Stomach smooth muscle (tissue), 2 donors: ENCODE data around the gene SLC9A2.

Source experiments
- H3K27ac ChIP-seq: one replicate; pipeline ENCODE4 v1.7.0; 2013; ENCODE audit warnings: mild to moderate bottlenecking, low read length, inconsistent platforms
- H3K27me3 ChIP-seq, 2 donors: one replicate each; pipeline ENCODE4 v1.7.0; 2013; ENCODE audit warnings: low read length in 2 of 2; ENCODE audit not compliant: insufficient read depth in 2 of 2, control insufficient read depth in 1 of 2
- H3K36me3 ChIP-seq, 2 donors: one replicate each; pipeline ENCODE4 v1.7.0; 2013; ENCODE audit warnings: low read length in 2 of 2; ENCODE audit not compliant: control insufficient read depth in 2 of 2, insufficient read depth in 2 of 2
- H3K4me1 ChIP-seq: one replicate; pipeline ENCODE4 v1.7.0; 2013; ENCODE audit warnings: low read length; ENCODE audit not compliant: control insufficient read depth, insufficient read depth
- H3K4me3 ChIP-seq, 2 donors: one replicate each; pipeline ENCODE4 v1.7.0; 2013; ENCODE audit warnings: low read length in 2 of 2
- H3K9ac ChIP-seq, 2 donors: one replicate each; pipeline ENCODE4 v1.7.0; 2013; ENCODE audit warnings: low read length in 2 of 2, mild to moderate bottlenecking in 1 of 2
- H3K9me3 ChIP-seq, 2 donors: one replicate each; pipeline ENCODE4 v1.7.0; 2013; ENCODE audit warnings: low read length in 2 of 2; ENCODE audit not compliant: control insufficient read depth in 2 of 2
- donor health status: healthy.
- donor health status: Pancreatic carcinoma.

The SLC9A2 gene

GRCh38 chr2:102618452-102619413 is 620 bp upstream of the SLC9A2 start:
- H3K4me1 ChIP-seq = peaks cover 16% of the 10 kb centered on the region
- H3K27ac ChIP-seq = no peak overlapping the region

GRCh38 chr2:102620332-102620731 is 979 bp downstream of the SLC9A2 start:
- Histone ChIP-seq H3K27me3 (peaks cover 19 to 32% of the 10 kb centered on the region in 2 donors), H3K4me1 (peaks cover 16% of the 10 kb centered on the region), H3K36me3 (no peaks in the 10 kb centered on the region), H3K27ac (no peak overlapping the region), H3K9me3 (no peaks in the 10 kb centered on the region), H3K9ac (no peak overlapping the region), H3K4me3 (no peak overlapping the region)

More at GRCh38 chr2:102618452-102619413, 620 bp upstream of the SLC9A2 start:
- Histone ChIP-seq H3K27me3 (peaks cover 19 to 32% of the 10 kb centered on the region in 2 donors), H3K36me3 (no peaks in the 10 kb centered on the region), H3K4me3 (peak overlapping the region; percentile 45 to 62), H3K9me3 (no peaks in the 10 kb centered on the region), H3K9ac (no peak overlapping the region)

- no peaks in the 10 kb centered on the region for H3K36me3 ChIP-seq
- H3K9me3 ChIP-seq = no peaks in the 10 kb centered on the region
- peaks cover 16% of the 10 kb centered on the region for H3K4me1 ChIP-seq
- H3K9ac ChIP-seq = no peak overlapping the region
- no peak overlapping the region for H3K4me3 ChIP-seq
- H3K27me3 ChIP-seq = peaks cover 19 to 29% of the 10 kb centered on the region in 2 donors
- no peak overlapping the region for H3K27ac ChIP-seq
Measured at GRCh38 chr2:102621630-102622029, 2.3 kb downstream of the SLC9A2 start.

- no peaks in the 10 kb centered on the region for H3K36me3 ChIP-seq
- peaks cover 16% of the 10 kb centered on the region for H3K4me1 ChIP-seq
- H3K27me3 ChIP-seq = peaks cover 19 to 29% of the 10 kb centered on the region in 2 donors
- no peak overlapping the region for H3K4me3 ChIP-seq
- no peak overlapping the region for H3K27ac ChIP-seq
- no peak overlapping the region for H3K9ac ChIP-seq
- H3K9me3 ChIP-seq = no peaks in the 10 kb centered on the region
Measured at GRCh38 chr2:102622646-102623045, 3.3 kb downstream of the SLC9A2 start.

- Histone ChIP-seq H3K9me3 (no peaks in the 10 kb centered on the region), H3K4me1 (no peaks in the 10 kb centered on the region), H3K36me3 (no peaks in the 10 kb centered on the region), H3K4me3 (no peak overlapping the region), H3K27ac (no peak overlapping the region), H3K9ac (no peak overlapping the region), H3K27me3 (no peaks in the 10 kb centered on the region)
Measured at GRCh38 chr2:102630458-102630857, 11.1 kb downstream of the SLC9A2 start.

GRCh38 chr2:102632380-102633175 is 13.2 kb downstream of the SLC9A2 start:
- no peaks in the 10 kb centered on the region for H3K27me3 ChIP-seq
- H3K4me3 ChIP-seq = no peak overlapping the region
- H3K9me3 ChIP-seq = no peaks in the 10 kb centered on the region
- H3K9ac ChIP-seq = no peak overlapping the region
- no peaks in the 10 kb centered on the region for H3K36me3 ChIP-seq
- H3K4me1 ChIP-seq = no peaks in the 10 kb centered on the region
- no peak overlapping the region for H3K27ac ChIP-seq

GRCh38 chr2:102634831-102635241 is 15.5 kb downstream of the SLC9A2 start:
- no peaks in the 10 kb centered on the region for H3K4me1 ChIP-seq
- no peaks in the 10 kb centered on the region for H3K36me3 ChIP-seq
- H3K27me3 ChIP-seq = no peaks in the 10 kb centered on the region
- H3K9me3 ChIP-seq = no peaks in the 10 kb centered on the region
- no peak overlapping the region for H3K9ac ChIP-seq
- no peak overlapping the region for H3K27ac ChIP-seq
- H3K4me3 ChIP-seq = no peak overlapping the region

- Histone ChIP-seq H3K4me1 (no peaks in the 10 kb centered on the region), H3K4me3 (no peak overlapping the region), H3K9me3 (no peaks in the 10 kb centered on the region), H3K27ac (no peak overlapping the region), H3K9ac (no peak overlapping the region), H3K27me3 (no peaks in the 10 kb centered on the region), H3K36me3 (no peaks in the 10 kb centered on the region)
Measured at GRCh38 chr2:102635317-102635716, 16.0 kb downstream of the SLC9A2 start.

GRCh38 chr2:102636283-102636907 is 17.0 kb downstream of the SLC9A2 start:
- H3K9me3 ChIP-seq = no peaks in the 10 kb centered on the region
- H3K4me1 ChIP-seq = no peaks in the 10 kb centered on the region
- no peak overlapping the region for H3K27ac ChIP-seq
- H3K9ac ChIP-seq = no peak overlapping the region
- H3K27me3 ChIP-seq = no peaks in the 10 kb centered on the region
- H3K4me3 ChIP-seq = no peak overlapping the region
- no peaks in the 10 kb centered on the region for H3K36me3 ChIP-seq

GRCh38 chr2:102637358-102637757 is 18.0 kb downstream of the SLC9A2 start:
- Histone ChIP-seq H3K36me3 (no peaks in the 10 kb centered on the region), H3K4me1 (no peaks in the 10 kb centered on the region), H3K27ac (no peak overlapping the region), H3K9ac (no peak overlapping the region), H3K27me3 (no peaks in the 10 kb centered on the region), H3K9me3 (no peaks in the 10 kb centered on the region), H3K4me3 (no peak overlapping the region)
